ENCODE measurements around the gene TLE3. TPM values are rescaled to one million over a fixed set of nuclear protein-coding genes. Genes with fewer than 3 reads are reported as not detected.

The TLE3 gene
- total and polyA plus RNA-seq, 3 experiments from 2014 or later: 19.4 to 76.5 (median 73.1) TPM

DNA sequence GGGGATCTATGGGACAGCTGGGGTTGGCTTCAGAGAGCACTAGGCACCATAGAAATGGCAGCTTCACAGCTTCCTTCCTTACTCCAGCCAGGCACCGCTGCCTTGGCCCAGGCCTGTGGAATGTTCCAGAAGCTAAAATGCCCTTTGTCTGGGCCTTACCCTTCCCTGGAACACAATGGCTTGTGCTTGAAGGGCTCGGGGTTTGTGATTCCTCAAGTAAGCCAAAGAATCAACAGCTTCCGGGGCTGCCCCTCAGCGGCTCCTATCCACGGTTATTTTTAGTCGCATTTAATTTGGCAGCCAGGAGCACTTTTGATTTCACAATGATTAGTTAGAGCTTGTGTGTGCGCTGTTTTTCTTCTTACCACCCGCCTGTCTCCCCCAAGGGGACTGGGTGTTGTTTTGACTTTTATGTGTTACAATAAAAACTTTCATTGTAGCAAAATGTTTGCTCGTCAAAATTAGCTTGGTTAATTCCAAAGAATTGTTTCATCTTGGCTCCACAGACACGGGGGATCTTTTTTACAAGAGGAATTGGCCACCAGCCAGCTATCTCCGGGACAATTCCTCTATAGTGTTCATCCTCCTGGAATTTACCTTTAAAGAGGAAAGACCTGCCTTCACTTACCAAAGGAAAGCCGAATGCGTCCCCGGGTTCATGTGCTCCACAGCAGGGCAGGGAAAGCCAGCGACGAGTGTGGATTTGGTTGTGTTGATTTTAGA, 73.8 kb downstream of the TLE3 start:
- Mint-ChIP-seq H3K27me3 (peaks cover 0 to 8% of the 10 kb centered on the region in 2 donors), H3K4me1 (peaks cover 16 to 27% (median 20%) of the 10 kb centered on the region in 3 donors), H3K36me3 (no peaks in the 10 kb centered on the region), H3K9me3 (no peaks in the 10 kb centered on the region), H3K4me3 (peak overlapping the region in 2 of 7 donors; percentile 73 to 74), H3K27ac (peak overlapping the region in 7 of 8 donors; percentile 32 to 95 (median 51))
- DNase-seq: peak in 1 of 5 donors; percentile 43
- CTCF ChIA-PET: interaction anchor here (1.0 to 1.7 kb wide), 5 partner anchors 15 to 448 kb away, joined by 3 to 6 read pairs (median 4); partner anchors contain the start of gene TLE3
- POLR2A ChIA-PET: interaction anchor here (1.0 to 1.4 kb wide), 3 partner anchors 74 to 310 kb away, joined by 3 to 20 read pairs (median 14); partner anchors contain the start of gene TLE3
- Histone ChIP-seq H3K27me3 (ENCODE audit: insufficient read depth, low read length, poor library complexity, severe bottlenecking) (no peaks in the 10 kb centered on the region), H3K4me1 (ENCODE audit: insufficient read depth, low read length) (peaks cover 17% of the 10 kb centered on the region), H3K4me3 (ENCODE audit: low read length) (no peak overlapping the region), H3K27ac (ENCODE audit: low read depth, low read length) (no peak overlapping the region), H3K9me3 (ENCODE audit: low read length) (no peaks in the 10 kb centered on the region), H3K36me3 (ENCODE audit: insufficient read depth, low read length) (no peaks in the 10 kb centered on the region)

DNA sequence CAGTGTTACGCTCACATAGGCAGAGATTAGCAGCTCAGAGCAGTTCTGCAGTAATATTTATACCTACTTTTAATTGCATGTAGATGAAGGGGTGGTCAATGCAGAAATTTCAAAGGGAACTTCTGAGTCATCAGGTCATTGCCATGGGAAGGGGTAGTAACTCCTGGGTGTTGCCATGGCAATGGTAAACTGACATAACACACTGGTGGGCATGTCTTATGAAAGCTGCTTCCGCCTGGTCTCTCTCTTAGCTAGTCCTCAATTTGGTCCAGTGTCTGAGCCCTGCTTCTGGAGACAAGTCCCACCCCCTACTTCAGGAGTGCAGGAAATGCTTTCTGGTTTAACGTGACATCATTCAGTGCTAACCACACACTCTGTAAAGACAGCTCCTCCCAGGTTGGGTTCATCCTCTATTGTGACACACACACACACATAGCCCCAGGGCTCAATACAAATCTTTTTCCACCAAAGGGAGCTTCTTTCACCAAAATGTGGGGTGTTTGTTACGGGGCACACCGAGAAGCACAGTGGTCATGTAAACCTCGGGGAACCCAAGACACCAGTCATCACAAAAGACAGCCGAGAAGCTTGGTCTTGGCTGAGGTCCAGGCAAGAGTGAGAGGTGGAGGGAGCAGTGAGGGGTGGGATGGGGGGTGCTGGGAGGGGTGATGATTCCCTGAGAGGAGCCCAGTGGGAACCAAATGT, 74.5 kb downstream of the TLE3 start:
- Mint-ChIP-seq H3K4me1 (peaks cover 16 to 27% (median 20%) of the 10 kb centered on the region in 3 donors), H3K36me3 (no peaks in the 10 kb centered on the region), H3K4me3 (peak overlapping the region in 3 of 7 donors; percentile 65 to 74 (median 73)), H3K27me3 (peaks cover 0 to 8% of the 10 kb centered on the region in 2 donors), H3K9me3 (no peaks in the 10 kb centered on the region), H3K27ac (peak overlapping the region; percentile 15 to 95 (median 88))
- ChIA-PET POLR2A (interaction anchor here (0.6 to 1.4 kb wide), 4 partner anchors 73 to 309 kb away, joined by 3 to 20 read pairs (median 8); partner anchors contain the start of gene TLE3), CTCF (interaction anchor here (0.8 to 1.7 kb wide), 7 partner anchors 16 to 572 kb away, joined by 3 to 6 read pairs (median 3); partner anchors contain the start of gene TLE3)
- no peak overlapping the region for H3K27ac ChIP-seq (ENCODE audit: low read depth, low read length)
- no peaks in the 10 kb centered on the region for H3K36me3 ChIP-seq (ENCODE audit: insufficient read depth, low read length)
- peaks cover 17% of the 10 kb centered on the region for H3K4me1 ChIP-seq (ENCODE audit: insufficient read depth, low read length)
- peak overlapping the region; percentile 4 for H3K4me3 ChIP-seq (ENCODE audit: low read length)
- no peaks in the 10 kb centered on the region for H3K9me3 ChIP-seq (ENCODE audit: low read length)
- no peaks in the 10 kb centered on the region for H3K27me3 ChIP-seq (ENCODE audit: insufficient read depth, low read length, poor library complexity, severe bottlenecking)
- peak; percentile 45 to 89 (median 66) for DNase-seq

DNA sequence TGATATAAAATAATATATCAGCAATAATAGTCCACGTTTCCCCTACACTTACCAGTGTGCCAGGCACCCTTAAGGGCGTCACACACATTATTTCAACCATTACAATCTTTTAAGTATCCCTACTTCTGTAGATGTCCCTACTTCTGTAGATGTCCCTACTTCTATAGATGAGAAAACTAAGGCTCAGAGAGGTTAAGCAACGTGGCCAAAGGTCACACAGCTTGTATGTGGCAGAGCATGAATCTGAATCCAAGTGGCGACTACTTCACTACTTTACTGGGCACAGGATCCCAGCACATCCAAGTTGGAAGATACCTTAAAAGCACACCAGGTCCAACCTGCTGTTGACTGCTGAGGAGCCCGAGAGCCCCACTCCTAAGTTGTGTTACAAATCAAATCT, 77.5 kb downstream of the TLE3 start:
- H3K9me3 Mint-ChIP-seq: peaks cover 0 to 4% (median 0%) of the 10 kb centered on the region in 5 donors
- no peaks in the 10 kb centered on the region for H3K27me3 ChIP-seq (ENCODE audit: insufficient read depth, low read length, poor library complexity, severe bottlenecking)
- CTCF ChIA-PET: no interaction called here
- no peak overlapping the region for H3K27ac ChIP-seq (ENCODE audit: low read depth, low read length)
- no peak overlapping the region for H3K4me3 Mint-ChIP-seq
- H3K4me1 ChIP-seq (ENCODE audit: insufficient read depth, low read length): peaks cover 17% of the 10 kb centered on the region
- H3K4me3 ChIP-seq (ENCODE audit: low read length): no peak overlapping the region
- H3K36me3 Mint-ChIP-seq: peaks cover 0 to 5% (median 4%) of the 10 kb centered on the region in 3 donors
- DNase-seq: no peak
- H3K27ac Mint-ChIP-seq: peak overlapping the region in 1 of 8 donors; percentile 36
- H3K36me3 ChIP-seq (ENCODE audit: insufficient read depth, low read length): no peaks in the 10 kb centered on the region
- POLR2A ChIA-PET: no interaction called here
- peaks cover 11 to 12% of the 10 kb centered on the region in 2 donors for H3K27me3 Mint-ChIP-seq
- no peaks in the 10 kb centered on the region for H3K9me3 ChIP-seq (ENCODE audit: low read length)
- peaks cover 20 to 37% (median 32%) of the 10 kb centered on the region in 3 donors for H3K4me1 Mint-ChIP-seq

GRCh38 chr15:70018646-70019600, 78.8 kb downstream of the TLE3 start:
- no peak overlapping the region for H3K4me3 Mint-ChIP-seq
- peak overlapping the region in 1 of 8 donors; percentile 60 for H3K27ac Mint-ChIP-seq
- ChIA-PET POLR2A (no interaction called here), CTCF (no interaction called here)
- peaks cover 8 to 16% of the 10 kb centered on the region in 2 donors for H3K27me3 Mint-ChIP-seq
- H3K4me1 Mint-ChIP-seq: peaks cover 19 to 31% (median 27%) of the 10 kb centered on the region in 3 donors
- H3K36me3 ChIP-seq (ENCODE audit: insufficient read depth, low read length): no peaks in the 10 kb centered on the region
- H3K36me3 Mint-ChIP-seq: peaks cover 0 to 5% (median 4%) of the 10 kb centered on the region in 3 donors
- peaks cover 0 to 4% (median 0%) of the 10 kb centered on the region in 5 donors for H3K9me3 Mint-ChIP-seq
- H3K4me3 ChIP-seq (ENCODE audit: low read length): no peak overlapping the region
- no peak overlapping the region for H3K27ac ChIP-seq (ENCODE audit: low read depth, low read length)
- no peaks in the 10 kb centered on the region for H3K27me3 ChIP-seq (ENCODE audit: insufficient read depth, low read length, poor library complexity, severe bottlenecking)
- no peaks in the 10 kb centered on the region for H3K9me3 ChIP-seq (ENCODE audit: low read length)
- no peak for DNase-seq
- peaks cover 14% of the 10 kb centered on the region for H3K4me1 ChIP-seq (ENCODE audit: insufficient read depth, low read length)

- Mint-ChIP-seq H3K36me3 (peaks cover 0 to 5% (median 4%) of the 10 kb centered on the region in 3 donors), H3K9me3 (peaks cover 0 to 4% (median 0%) of the 10 kb centered on the region in 5 donors), H3K27ac (peak overlapping the region in 2 of 8 donors; percentile 30 to 43), H3K27me3 (peaks cover 8 to 18% of the 10 kb centered on the region in 2 donors), H3K4me3 (no peak overlapping the region), H3K4me1 (peaks cover 8 to 19% (median 16%) of the 10 kb centered on the region in 3 donors)
- ChIA-PET CTCF (no interaction called here), POLR2A (no interaction called here)
- no peak overlapping the region for H3K4me3 ChIP-seq (ENCODE audit: low read length)
- H3K9me3 ChIP-seq (ENCODE audit: low read length): no peaks in the 10 kb centered on the region
- no peak overlapping the region for H3K27ac ChIP-seq (ENCODE audit: low read depth, low read length)
- peaks cover 3% of the 10 kb centered on the region for H3K4me1 ChIP-seq (ENCODE audit: insufficient read depth, low read length)
- H3K27me3 ChIP-seq (ENCODE audit: insufficient read depth, low read length, poor library complexity, severe bottlenecking): no peaks in the 10 kb centered on the region
- H3K36me3 ChIP-seq (ENCODE audit: insufficient read depth, low read length): no peaks in the 10 kb centered on the region
- no peak for DNase-seq
Measured at GRCh38 chr15:70017801-70018200, 79.9 kb downstream of the TLE3 start.

DNA sequence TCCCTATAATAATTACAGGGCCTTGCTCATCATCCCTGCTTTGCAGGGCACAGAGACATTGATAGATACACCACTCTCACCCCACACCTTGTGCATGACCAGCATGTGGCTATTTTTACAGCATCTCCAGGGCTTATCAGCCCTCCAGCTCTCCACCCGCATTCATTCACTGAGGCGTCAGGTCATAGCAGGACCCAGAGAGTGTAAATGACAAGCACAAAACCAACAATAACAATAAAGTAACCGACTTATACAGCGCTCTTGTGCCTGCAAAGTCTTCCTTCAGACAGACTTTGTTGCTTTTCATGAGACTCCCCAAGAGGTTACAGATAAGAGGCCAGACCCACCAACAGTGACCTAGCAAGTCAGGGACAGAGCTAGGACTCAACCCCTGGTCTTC, 80.7 kb downstream of the TLE3 start:
- DNase-seq: no peak
- H3K4me1 Mint-ChIP-seq: peaks cover 5 to 12% (median 12%) of the 10 kb centered on the region in 3 donors
- no peak overlapping the region for H3K27ac ChIP-seq (ENCODE audit: low read depth, low read length)
- peaks cover 0 to 4% (median 0%) of the 10 kb centered on the region in 5 donors for H3K9me3 Mint-ChIP-seq
- peak overlapping the region in 1 of 8 donors; percentile 43 for H3K27ac Mint-ChIP-seq
- peaks cover 8 to 18% of the 10 kb centered on the region in 2 donors for H3K27me3 Mint-ChIP-seq
- no peaks in the 10 kb centered on the region for H3K9me3 ChIP-seq (ENCODE audit: low read length)
- POLR2A ChIA-PET: no interaction called here
- no peak overlapping the region for H3K4me3 Mint-ChIP-seq
- no peaks in the 10 kb centered on the region for H3K36me3 ChIP-seq (ENCODE audit: insufficient read depth, low read length)
- H3K4me1 ChIP-seq (ENCODE audit: insufficient read depth, low read length): no peaks in the 10 kb centered on the region
- CTCF ChIA-PET: no interaction called here
- H3K4me3 ChIP-seq (ENCODE audit: low read length): no peak overlapping the region
- no peaks in the 10 kb centered on the region for H3K27me3 ChIP-seq (ENCODE audit: insufficient read depth, low read length, poor library complexity, severe bottlenecking)
- peaks cover 0 to 5% (median 4%) of the 10 kb centered on the region in 3 donors for H3K36me3 Mint-ChIP-seq

GRCh38 chr15:70016511-70016994, 81.2 kb downstream of the TLE3 start:
- H3K9me3 ChIP-seq (ENCODE audit: low read length): no peaks in the 10 kb centered on the region
- Mint-ChIP-seq H3K27ac (peak overlapping the region in 1 of 8 donors; percentile 43), H3K27me3 (peaks cover 8 to 18% of the 10 kb centered on the region in 2 donors), H3K4me3 (no peak overlapping the region), H3K9me3 (peaks cover 0 to 4% (median 0%) of the 10 kb centered on the region in 5 donors), H3K4me1 (peaks cover 5 to 12% (median 10%) of the 10 kb centered on the region in 3 donors), H3K36me3 (peaks cover 0 to 5% (median 4%) of the 10 kb centered on the region in 3 donors)
- no peak for DNase-seq
- H3K27me3 ChIP-seq (ENCODE audit: insufficient read depth, low read length, poor library complexity, severe bottlenecking): no peaks in the 10 kb centered on the region
- H3K27ac ChIP-seq (ENCODE audit: low read depth, low read length): no peak overlapping the region
- CTCF ChIA-PET: no interaction called here
- POLR2A ChIA-PET: no interaction called here
- H3K4me3 ChIP-seq (ENCODE audit: low read length): no peak overlapping the region
- no peaks in the 10 kb centered on the region for H3K4me1 ChIP-seq (ENCODE audit: insufficient read depth, low read length)
- no peaks in the 10 kb centered on the region for H3K36me3 ChIP-seq (ENCODE audit: insufficient read depth, low read length)
